ENCODE data around the gene PAX8.

GRCh38 chr2:113180131-113180946 is 98.4 kb downstream of the PAX8 start:
- TF ChIP-seq CTCF (IDR thresholded peaks at IDR 0.05) = no peak
- TF ChIP-seq EP300 (IDR thresholded peaks at IDR 0.05) = no peak
- no peak for TF ChIP-seq POLR2A (IDR thresholded peaks at IDR 0.05)
- no peak for TF ChIP-seq POLR2AphosphoS5 (IDR thresholded peaks at IDR 0.05)
